Skin epidermis (tissue), 12 donors: ENCODE measurements around the gene TBC1D10A.

Source experiments
- H3K27ac ChIP-seq, 21 experiments: fragments of 200-600 bp; sonication (generic) in 11 of 21; one replicate each; pipeline ENCODE4 v1.5.0; 2020; ENCODE audit warnings: mild to moderate bottlenecking in 3 of 21, inconsistent platforms in 2 of 21, moderate library complexity in 2 of 21
- H3K4me3 ChIP-seq, 7 experiments: fragments of 200-600 bp; sonication (generic) in 2 of 7; one replicate each; pipeline ENCODE4 v1.5.0; 2020; ENCODE audit warnings: inconsistent platforms in 2 of 7, mild to moderate bottlenecking in 2 of 7, moderate library complexity in 1 of 7

The TBC1D10A gene

GRCh38 chr22:30326706-30327362, at the start of gene TBC1D10A:
Gene TBC1D10A, minus strand, starts transcription at chr22:30326941. Its CDS starts 60 bp downstream, at chr22:30326881.
- Histone ChIP-seq H3K27ac (peak within 1 kb of the TSS; percentile 44 to 98 (median 94)), H3K4me3 (peak within 1 kb of the TSS; percentile 87 to 100 (median 94))

- H3K27ac ChIP-seq: no peak overlapping the region
- H3K4me3 ChIP-seq: no peak overlapping the region
These were observed 48.6 kb upstream of the TBC1D10A start for GRCh38 chr22:30375312-30375849.

- H3K27ac ChIP-seq: peak overlapping the region in 1 of 21 experiments; percentile 39
- H3K4me3 ChIP-seq: no peak overlapping the region
These were observed 46.9 kb upstream of the TBC1D10A start for GRCh38 chr22:30373331-30374325.

GRCh38 chr22:30372915-30373314, 46.2 kb upstream of the TBC1D10A start:
- no peak overlapping the region for H3K4me3 ChIP-seq
- H3K27ac ChIP-seq: peak overlapping the region in 1 of 21 experiments; percentile 39

- H3K4me3 ChIP-seq: no peak overlapping the region
These were observed 45.2 kb upstream of the TBC1D10A start for GRCh38 chr22:30371981-30372380.

GRCh38 chr22:30371321-30371720, 44.6 kb upstream of the TBC1D10A start:
- no peak overlapping the region for H3K27ac ChIP-seq
- no peak overlapping the region for H3K4me3 ChIP-seq

More at GRCh38 chr22:30371981-30372380, 45.2 kb upstream of the TBC1D10A start:
- no peak overlapping the region for H3K27ac ChIP-seq

GRCh38 chr22:30370641-30371230, 44.0 kb upstream of the TBC1D10A start:
- no peak overlapping the region for H3K27ac ChIP-seq
- H3K4me3 ChIP-seq: no peak overlapping the region

GRCh38 chr22:30368420-30368819, 41.7 kb upstream of the TBC1D10A start:
- no peak overlapping the region for H3K27ac ChIP-seq
- no peak overlapping the region for H3K4me3 ChIP-seq

- Histone ChIP-seq H3K4me3 (no peak overlapping the region), H3K27ac (no peak overlapping the region)
These were observed 39.1 kb upstream of the TBC1D10A start for GRCh38 chr22:30365891-30366290.

- Histone ChIP-seq H3K27ac (no peak overlapping the region), H3K4me3 (no peak overlapping the region)
These were observed 36.0 kb upstream of the TBC1D10A start for GRCh38 chr22:30362651-30363281.

GRCh38 chr22:30361916-30362650, 35.3 kb upstream of the TBC1D10A start:
- Histone ChIP-seq H3K4me3 (no peak overlapping the region), H3K27ac (no peak overlapping the region)

- H3K27ac ChIP-seq: no peak overlapping the region
- no peak overlapping the region for H3K4me3 ChIP-seq
These were observed 31.8 kb upstream of the TBC1D10A start for GRCh38 chr22:30358541-30358940.

GRCh38 chr22:30357650-30358215, 31.0 kb upstream of the TBC1D10A start:
- Histone ChIP-seq H3K4me3 (peak overlapping the region in 4 of 7 experiments; percentile 67 to 94 (median 86)), H3K27ac (peak overlapping the region in 3 of 21 experiments; percentile 95 to 99 (median 96))

- H3K4me3 ChIP-seq: peak overlapping the region; percentile 65 to 94 (median 81)
- peak overlapping the region in 16 of 21 experiments; percentile 90 to 100 (median 96) for H3K27ac ChIP-seq
These were observed 30.5 kb upstream of the TBC1D10A start for GRCh38 chr22:30357236-30357570.

GRCh38 chr22:30356449-30357235, 29.9 kb upstream of the TBC1D10A start, which contains the start of the genes CCDC157 and SF3A1:
Gene CCDC157, plus strand, starts transcription at chr22:30357007. Its CDS starts 8,994 bp downstream, at chr22:30366001.
Gene SF3A1, minus strand, starts transcription at chr22:30356894. Its CDS starts 102 bp downstream, at chr22:30356792.
- Histone ChIP-seq H3K27ac (peak within 1 kb of the TSS; percentile 90 to 100 (median 96)), H3K4me3 (peak within 1 kb of the TSS; percentile 65 to 94 (median 81))

- no peak overlapping the region for H3K4me3 ChIP-seq
- peak overlapping the region in 3 of 21 experiments; percentile 4 to 96 (median 95) for H3K27ac ChIP-seq
These were observed 27.9 kb upstream of the TBC1D10A start for GRCh38 chr22:30354644-30355043.

GRCh38 chr22:30351226-30351625, 24.5 kb upstream of the TBC1D10A start:
- no peak overlapping the region for H3K4me3 ChIP-seq
- H3K27ac ChIP-seq: no peak overlapping the region
